Fibroblast of mammary gland (primary cell): ENCODE results near the gene PARP11.

Experiments
- DNase-seq: peaks from one replicate; pipeline ENCODE4 v3.0.0-alpha.2; 2010; ENCODE audit warnings: low read depth
- H3K4me3 ChIP-seq: 2 replicates; pipeline ENCODE4 v1.5.1; 2011; ENCODE audit warnings: low read depth, mild to moderate bottlenecking, low read length, moderate library complexity; ENCODE audit not compliant: control insufficient read depth
- TF ChIP-seq, protein P1 (sequence below): conservative IDR thresholded peaks from 2 replicates; pipeline ENCODE4 v1.5.1; 2011; ENCODE audit warnings: low read depth, low read length, inconsistent platforms; ENCODE audit not compliant: control insufficient read depth, insufficient read depth

The PARP11 gene

DNA sequence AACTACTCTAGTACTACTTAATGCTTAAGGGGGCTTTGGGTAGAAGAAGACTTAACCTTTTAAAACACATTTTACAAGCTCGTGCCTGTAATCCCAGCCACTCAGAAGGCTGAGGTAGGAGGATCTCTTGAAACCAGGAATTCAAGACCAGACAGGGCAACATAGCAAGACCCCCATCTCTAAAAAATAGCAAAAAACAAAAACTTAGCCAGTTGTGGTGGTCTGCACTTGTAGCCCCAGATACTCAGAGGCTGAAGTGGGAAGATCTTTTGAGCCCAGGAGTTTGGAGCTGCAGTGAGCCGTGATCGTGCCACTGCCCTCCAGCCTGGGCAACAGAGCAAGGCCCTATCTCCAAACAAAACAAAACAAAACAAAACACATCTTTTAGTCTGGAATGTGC lies 39.7 kb upstream of the PARP11 start:
- no peak overlapping the region for H3K4me3 ChIP-seq
- DNase-seq, result no peak
- TF ChIP-seq, protein P1, sequence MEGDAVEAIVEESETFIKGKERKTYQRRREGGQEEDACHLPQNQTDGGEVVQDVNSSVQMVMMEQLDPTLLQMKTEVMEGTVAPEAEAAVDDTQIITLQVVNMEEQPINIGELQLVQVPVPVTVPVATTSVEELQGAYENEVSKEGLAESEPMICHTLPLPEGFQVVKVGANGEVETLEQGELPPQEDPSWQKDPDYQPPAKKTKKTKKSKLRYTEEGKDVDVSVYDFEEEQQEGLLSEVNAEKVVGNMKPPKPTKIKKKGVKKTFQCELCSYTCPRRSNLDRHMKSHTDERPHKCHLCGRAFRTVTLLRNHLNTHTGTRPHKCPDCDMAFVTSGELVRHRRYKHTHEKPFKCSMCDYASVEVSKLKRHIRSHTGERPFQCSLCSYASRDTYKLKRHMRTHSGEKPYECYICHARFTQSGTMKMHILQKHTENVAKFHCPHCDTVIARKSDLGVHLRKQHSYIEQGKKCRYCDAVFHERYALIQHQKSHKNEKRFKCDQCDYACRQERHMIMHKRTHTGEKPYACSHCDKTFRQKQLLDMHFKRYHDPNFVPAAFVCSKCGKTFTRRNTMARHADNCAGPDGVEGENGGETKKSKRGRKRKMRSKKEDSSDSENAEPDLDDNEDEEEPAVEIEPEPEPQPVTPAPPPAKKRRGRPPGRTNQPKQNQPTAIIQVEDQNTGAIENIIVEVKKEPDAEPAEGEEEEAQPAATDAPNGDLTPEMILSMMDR, result no peak

DNA sequence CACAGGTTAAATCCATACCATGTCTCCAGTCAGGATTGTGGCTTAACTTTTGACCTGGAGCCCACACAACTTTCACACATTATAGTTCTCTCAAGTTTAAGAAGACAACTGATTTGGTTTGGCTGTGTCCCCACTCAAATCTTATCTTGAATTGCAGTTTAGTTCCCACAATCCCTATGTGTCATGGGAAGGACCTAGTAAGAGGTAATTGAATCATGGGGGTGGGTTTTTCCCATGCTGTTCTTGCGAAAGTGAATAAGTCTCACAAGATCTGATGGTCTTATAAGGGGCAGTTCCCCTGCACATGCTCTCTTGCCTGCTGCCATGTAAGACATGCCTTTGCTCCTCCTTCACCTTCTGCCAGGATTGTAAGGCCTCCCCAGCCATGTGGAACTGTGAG lies 38.2 kb upstream of the PARP11 start:
- no peak overlapping the region for H3K4me3 ChIP-seq
- TF ChIP-seq, protein P1, result no peak
- no peak for DNase-seq

DNA sequence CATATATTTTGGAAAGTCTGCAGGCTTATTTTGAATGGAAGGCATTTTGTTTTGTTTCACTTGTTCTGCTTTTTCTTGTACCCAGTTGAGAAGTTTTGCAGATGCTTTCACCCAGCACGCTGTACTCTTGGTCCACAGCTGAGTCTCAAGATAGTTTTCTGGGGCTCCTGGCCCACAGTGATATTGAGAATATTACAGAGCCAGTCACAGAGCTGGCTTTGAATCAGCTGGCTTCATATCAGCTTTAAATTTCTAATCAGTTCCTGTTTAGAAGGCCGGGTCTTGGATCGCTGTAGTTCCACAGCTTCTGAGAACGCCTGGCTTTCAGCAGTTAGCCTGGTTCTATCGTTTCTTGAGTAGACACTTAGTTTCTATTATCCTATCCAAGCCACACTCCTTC lies 32.5 kb upstream of the PARP11 start:
- no peak overlapping the region for H3K4me3 ChIP-seq
- no peak for DNase-seq
- TF ChIP-seq, protein P1, result no peak

DNA sequence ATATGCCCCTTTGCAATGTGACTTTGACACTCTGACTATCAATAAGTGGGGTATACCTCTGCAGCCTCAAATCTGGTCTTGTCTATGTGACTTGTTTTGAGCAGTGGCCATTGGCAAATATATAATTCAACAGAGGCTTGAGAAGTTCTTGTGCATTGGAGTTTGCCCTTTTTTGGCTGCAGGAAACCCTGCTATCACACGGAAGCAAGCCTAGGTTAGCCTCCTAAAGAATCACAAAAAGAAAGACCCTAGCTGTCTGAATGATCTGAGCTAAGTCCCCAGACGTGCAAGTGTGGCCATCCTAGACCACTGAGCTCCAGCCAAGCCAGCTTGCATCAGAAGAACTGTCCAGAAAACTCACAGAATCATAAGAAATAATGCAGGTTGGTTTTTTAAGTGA lies 31.8 kb upstream of the PARP11 start:
- no peak overlapping the region for H3K4me3 ChIP-seq
- TF ChIP-seq, protein P1, result no peak
- DNase-seq, result no peak

DNA sequence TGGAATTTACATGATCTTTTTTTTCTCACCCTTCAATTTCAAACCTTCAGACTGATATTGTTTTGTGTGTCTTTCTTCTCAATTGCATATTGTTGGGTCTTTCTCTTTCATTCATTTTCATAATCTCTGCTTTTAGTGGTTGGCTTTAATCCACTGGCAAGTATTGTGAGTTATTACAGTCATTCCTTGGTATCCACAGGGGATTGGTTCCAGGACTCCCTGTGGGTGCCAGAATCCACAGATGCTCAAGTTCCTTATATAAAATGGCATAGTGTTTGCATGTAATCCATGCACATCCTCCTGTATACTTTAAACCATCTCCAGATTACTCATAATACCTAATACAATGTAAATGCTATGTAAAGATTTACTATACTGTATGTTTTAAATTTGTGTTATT lies 29.7 kb upstream of the PARP11 start:
- DNase-seq, result no peak
- TF ChIP-seq, protein P1, result no peak
- H3K4me3 ChIP-seq, result no peak overlapping the region

DNA sequence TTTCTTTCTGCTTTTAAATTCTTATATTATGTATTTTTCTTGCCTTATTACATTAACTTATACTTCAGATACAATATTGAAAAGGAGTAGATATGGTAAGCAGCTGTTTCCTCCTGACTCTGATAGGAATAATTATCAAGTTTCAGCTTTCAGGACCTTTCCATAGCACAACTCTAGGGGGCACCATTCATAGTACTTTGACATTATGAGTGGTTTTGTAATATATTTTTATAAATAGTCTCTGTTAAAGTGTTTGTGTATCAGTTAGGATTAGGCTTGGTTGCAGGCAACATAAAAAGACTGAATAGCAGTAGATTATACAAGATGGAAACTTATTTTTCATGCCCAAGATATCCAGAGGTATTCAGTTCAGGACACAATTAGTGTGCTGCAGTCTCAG lies 27.9 kb upstream of the PARP11 start:
- TF ChIP-seq, protein P1, result no peak
- no peak overlapping the region for H3K4me3 ChIP-seq
- no peak for DNase-seq

DNA sequence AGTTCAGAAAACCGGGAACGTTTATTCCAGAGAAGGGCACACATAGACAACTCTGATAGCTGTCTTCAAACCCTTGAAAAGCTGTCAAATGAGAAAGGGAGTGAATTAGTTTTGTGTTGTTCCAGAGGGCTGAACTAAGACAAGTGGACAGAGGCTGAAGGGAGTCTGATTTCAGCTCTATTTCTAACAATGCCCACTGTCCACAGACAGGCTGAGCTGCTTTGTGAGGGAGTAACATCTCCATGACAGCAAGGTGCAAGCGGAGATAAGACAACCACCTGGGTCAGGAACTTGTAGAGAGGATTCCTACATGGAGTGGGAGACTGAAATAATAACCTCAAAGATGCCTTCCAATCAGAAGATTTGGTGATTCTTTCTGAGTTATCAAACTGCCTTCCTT lies 25.6 kb upstream of the PARP11 start:
- TF ChIP-seq, protein P1, result no peak
- H3K4me3 ChIP-seq, result no peak overlapping the region
- DNase-seq, result no peak
